CD8-positive, alpha-beta T cell (primary cell): ENCODE data around the gene LCLAT1. TPM values are rescaled to one million over a fixed set of nuclear protein-coding genes. Genes with fewer than 3 reads are reported as not detected.

ENCODE experiments used
- total RNA-seq, 46 experiments: library from RNA in 2 of 46; stranded (reverse) in 2 of 46; gene quantifications; one replicate each; pipeline ENCODE4 v1.2.3 and lab custom pipeline; 2021 to 2026

LCLAT1 gene
- total RNA-seq, 2 experiments from 2014 or later: 11.3 to 12.1 TPM

Other genes with a start within 250 kb of the LCLAT1 start
- 100 to 1,000 TPM; 127 to 133 TPM for gene LBH, start 215.7 kb upstream of the LCLAT1 start, total RNA-seq